Esophagus muscularis mucosa (tissue), 4 donors: ENCODE data around the gene SLC17A6. TPM values are rescaled to one million over a fixed set of nuclear protein-coding genes. Genes with fewer than 3 reads are reported as not detected.

Experiments
- total RNA-seq, 4 donors: library from RNA; depleted of rRNA; stranded (reverse); fragments of >200 nt; gene quantifications; one replicate each; pipeline versions ENCODE4 v1.1.0 to v1.2.1, GENCODE V29; 2016

Gene SLC17A6
- total RNA-seq, 4 donors from 2014 or later = not detected

Other genes starting within 250 kb of the SLC17A6 start
- 10 to 100 TPM; 13.4 to 20.8 (median 17.2) TPM for gene ANO5, start 145.3 kb upstream of the SLC17A6 start, total RNA-seq